ENCODE measurements around the gene PRKAA1.
"Not testable (repeated sequence)": the region's sequence is repeated elsewhere in the genome, so short reads cannot be mapped to it uniquely, and the experiment has no call there.

Gene PRKAA1

DNA sequence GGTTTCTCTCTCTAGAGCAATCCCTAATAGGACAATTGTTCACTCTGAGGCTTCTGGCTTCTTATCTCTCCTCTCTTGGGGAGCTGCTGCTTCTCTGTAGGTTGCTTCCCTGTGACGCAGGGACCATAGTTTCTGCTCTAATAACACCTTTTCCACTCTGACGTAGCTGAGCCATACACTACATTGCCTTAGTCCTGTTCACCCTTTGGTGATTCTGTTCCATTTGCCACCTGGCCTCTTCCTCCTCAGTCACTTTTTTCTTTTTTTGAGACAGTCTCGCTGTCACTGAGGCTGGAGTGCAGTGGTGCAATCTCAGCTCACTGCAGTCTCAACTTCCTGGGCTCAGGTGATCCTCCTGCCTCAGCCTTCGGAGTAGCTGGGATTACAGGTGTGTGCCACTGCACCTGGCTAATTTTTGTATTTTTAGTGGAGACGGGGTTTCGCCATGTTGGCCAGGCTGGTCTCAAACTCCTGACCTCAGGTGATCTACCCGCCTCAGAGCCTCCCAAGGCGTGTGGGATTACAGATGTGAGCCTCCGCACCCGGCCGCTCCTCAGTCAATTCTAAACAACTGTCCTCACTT, 27.4 kb upstream of the PRKAA1 start:
- DNase-seq = not testable (repeated sequence)

DNA sequence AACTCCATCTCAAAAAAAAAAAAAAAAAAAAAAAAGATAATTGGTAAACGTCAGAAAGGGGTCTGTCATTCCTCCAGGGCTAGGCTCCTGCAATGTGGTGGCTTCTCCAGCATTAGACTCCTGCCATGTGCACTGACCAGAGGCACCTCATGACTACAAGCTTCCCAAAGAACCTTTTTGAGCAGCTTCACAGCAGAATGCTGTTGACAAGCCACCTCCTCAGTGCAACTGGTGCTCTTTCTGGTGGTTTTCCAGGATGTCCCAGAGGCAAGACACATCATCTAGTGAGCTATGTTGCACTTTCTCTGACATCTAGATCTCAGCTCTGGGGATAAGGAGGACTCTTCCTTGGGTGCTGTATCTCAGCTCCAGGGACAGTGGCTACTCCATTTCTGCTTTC, 25.3 kb upstream of the PRKAA1 start:
- DNase-seq = no peak

DNA sequence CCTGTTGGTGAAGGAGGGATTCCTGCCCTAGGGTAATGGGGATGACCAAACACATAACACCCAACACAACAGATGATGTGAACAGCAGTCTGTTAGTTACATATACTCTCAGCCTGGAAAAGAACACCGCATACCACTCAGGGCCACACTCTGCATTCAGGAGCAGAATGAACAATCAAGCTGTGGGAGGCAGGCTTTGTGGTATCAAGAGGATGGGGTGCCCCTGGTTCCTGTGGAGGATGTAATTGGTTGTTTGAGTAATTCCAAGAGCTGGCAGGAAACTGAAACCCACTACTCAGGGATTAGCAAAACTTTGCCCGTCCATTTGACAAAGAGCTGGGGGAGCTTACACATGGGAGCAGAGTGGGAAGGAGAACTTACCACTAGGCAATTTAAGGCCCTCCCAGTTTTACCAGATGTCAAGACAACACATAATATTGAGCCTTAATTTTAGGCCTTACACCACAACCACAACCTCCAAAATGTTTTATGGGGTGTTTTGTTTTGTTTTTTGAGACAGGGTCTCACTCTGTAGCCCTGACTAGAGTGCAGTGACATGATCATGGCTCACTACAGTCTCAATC, 15.6 kb upstream of the PRKAA1 start:
- DNase-seq = no peak

DNA sequence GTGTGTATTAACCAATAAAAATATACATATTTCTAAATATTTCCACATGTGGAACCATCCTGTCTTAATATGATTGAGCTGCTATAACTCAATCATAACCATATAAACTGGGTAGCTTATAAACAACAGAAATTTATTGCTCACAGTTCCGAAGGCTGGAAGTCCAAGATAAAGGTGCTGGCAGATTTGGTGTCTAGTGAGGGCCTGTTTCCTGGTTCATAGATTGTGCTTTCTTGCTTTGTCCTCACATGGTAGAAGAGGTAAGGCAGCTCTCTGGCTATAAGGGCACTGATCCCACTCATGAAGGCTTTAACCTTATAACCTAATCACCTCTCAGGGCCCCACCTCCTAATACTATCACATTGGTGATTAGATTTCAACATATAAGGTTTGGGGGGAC, 14.0 kb upstream of the PRKAA1 start:
- no peak for DNase-seq

DNA sequence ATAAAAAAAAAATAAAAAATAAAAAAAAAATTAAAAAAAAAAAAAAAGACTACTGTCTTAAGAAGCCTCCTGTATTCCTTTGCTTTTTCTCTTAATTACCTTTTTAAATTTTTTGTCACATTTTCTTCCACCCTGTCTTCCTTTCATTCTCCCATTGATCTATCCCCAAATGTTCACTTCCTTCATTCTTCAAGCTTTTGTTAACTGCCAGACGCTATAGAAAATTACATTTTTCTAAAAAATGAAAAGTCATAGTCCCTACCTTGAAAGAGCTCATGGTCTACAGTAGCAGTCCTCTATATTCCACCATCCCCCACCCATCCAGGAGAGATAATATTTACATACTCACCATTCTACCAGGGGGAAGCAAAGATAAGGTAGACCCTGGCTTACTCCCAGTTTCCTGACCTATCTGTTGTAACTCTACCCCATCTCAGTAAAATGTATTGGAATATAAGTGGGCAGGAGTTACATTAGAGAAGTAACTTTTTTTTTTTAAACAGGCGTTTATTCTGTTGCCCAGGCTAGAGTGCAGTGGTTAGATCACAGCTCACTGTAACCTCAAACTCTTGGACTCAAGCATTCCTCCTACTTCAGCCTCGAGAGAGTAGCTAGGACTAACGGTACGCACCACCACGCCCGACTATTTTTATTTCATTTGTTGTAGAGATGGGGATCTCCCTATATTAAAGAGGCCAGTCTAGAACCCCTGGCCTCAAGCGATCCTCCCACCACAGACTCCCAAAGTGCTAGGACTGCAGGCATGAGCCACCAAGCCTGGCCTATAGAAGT, 3.8 kb upstream of the PRKAA1 start:
- no peak for DNase-seq

DNA sequence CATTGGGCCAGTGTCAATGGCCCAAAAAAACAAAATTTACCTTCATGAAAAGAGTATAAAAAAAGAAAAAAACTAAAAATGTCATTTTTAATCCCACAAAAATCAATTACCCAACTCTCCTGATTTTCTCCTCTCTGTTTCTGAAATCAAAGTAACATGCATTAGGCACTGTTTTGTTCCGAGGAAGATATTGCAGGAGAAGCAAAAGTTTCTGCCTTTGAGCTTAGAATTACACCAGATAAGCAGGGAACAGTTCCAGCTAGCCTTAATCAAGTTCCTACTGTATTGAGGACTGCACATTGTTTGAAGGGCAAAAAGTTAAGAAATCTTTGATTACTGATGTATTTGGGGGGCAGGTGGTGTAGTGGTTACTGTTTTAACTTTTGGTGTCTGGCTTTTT, 1.1 kb upstream of the PRKAA1 start:
- DNase-seq = no peak

DNA sequence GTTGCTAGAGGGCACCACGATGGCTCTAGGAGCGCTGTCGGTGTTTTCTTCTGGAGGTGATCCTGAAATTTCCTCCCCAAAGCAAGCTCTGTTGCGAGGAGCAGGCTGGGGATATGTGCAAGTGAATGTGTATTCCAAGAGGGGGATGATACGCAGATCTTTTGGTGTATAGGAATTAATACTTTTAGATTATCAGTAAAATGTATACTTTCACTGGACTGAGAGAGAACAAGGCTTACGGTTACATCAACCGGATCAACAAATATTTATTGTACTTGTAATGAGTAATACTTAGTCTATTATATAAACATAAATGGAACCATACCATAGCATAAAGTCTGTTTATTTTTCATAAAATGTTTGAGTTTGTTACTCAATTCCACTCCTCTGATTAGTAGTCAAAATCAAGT, 632 bp upstream of the PRKAA1 start:
- no peak for DNase-seq

DNA sequence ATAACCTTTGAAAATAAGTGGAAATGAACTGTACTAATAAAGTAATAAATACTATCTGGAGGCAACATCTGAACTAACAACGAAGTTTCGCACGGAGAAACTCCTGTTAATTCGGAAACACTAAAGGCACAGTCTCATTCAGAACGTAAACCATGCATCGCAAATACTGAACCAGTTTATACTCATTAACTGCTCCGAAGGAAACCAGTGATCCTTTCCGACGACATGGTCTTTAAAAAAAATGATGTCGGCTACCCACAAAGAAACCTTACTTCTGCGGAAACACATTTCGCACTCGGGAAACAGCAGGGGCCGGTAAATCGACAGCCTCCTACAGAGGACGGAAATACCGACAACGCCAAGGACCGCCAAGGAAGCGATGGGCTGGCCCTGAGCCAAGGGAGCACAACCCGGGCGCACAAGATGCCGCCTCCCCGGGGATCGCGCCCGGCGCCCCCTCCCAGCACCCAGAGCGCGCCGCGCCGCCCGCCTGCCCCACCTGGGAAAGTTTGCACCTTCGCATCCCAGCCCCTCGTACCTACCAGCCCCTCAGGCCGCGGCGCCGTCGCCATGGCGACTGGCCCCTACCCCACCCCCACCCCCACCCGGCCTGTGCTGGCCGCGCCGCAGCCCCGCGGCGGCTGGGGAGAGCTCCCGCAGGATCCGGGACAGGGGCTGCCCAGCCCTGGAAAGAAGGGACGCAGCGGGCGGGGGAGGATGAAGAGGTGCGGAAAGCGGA, 732 bp downstream of the PRKAA1 start:
- DNase-seq = peak; percentile 69

DNA sequence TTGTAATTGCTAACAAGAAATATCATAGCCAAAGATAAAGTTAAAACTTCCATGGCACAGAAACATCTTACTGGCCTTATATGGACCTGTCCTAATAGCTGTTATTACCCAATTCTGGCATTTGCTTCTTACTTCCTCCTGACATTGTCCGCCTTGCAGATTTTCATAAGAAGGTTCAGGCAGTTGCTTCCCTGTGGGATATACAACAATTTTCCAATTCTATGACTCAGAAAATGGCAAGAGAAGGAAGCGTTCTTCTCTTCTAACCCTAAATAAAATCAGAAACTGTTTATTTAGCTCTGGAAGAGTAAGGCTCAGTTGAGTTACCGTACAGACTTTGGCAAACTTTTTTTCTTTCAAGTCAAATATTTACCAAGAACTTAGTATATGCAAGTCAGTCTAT, 1.7 kb downstream of the PRKAA1 start:
- DNase-seq = no peak

DNA sequence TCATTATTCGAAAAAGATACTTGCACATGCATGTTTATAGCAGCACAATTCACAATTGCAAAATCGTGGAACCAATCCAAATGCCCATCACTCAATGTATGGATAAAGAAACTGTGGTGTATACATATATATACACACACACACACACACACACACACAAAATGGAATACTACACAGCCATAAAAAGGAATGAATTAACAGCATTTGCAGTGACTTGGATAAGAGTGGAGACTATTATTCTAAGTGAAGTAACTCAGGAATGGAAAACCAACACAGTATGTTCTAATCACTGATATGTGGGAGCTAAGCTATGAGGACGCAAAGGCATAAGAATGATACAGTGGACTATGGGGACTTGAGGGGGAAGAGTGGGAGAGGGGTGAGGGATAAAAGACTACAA, 3.3 kb downstream of the PRKAA1 start:
- not testable (repeated sequence) for DNase-seq

DNA sequence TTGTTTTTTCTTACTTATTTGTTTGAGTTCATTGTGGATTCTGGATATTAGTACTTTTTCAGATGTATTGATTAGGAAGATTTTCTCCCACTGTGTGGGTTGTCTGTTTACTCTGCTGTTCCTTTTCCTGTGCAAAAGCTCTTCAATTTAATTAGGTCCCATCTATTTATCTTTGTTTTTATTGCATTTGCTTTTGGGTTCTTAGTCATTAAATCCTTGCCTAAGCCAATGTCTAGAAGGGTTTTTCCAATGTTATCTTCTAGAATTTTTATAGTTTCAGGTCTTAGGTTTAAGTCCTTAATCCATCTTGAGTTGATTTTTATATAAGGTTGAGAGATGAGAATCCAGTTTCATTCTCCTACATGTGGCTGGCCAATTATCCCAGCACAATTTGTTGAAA, 3.8 kb downstream of the PRKAA1 start:
- not testable (repeated sequence) for DNase-seq

DNA sequence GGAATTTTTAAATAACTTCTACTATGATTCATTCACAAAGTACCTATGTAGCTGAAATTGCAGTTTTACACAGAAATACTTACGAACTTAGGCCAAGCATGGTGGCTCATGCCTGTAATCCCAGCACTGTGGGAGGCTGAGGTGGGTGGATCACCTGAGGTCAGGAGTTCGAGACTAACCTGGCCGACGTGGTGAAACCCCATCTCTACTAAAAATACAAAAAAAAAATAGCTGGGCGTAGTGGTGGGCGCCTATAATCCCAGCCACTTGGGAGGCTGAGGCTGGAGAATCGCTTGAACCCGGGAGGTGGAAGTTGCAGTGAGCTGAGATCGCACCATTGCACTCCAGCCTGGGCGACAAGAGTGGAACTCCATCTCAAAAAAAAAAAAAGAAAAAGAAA, 5.5 kb downstream of the PRKAA1 start:
- DNase-seq = not testable (repeated sequence)

DNA sequence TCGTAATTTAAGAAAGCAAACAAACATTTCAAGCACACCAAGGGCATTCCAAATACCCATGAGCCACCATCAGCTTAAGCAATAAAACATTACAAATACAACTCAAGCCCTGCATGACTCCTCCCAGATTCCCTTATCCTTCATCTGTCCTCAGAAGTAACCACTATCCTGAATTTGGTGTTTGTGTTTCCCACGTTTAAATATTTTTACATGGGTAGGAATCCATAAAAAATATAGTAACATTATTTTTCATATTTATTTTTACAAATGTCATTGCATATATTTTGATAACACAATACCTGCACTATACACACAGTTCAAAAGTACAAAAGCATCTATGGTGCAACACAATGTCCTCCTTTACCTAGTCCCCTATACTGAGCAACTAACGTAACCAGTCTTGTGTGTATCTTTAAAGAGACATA, 6.4 kb downstream of the PRKAA1 start:
- DNase-seq = no peak

DNA sequence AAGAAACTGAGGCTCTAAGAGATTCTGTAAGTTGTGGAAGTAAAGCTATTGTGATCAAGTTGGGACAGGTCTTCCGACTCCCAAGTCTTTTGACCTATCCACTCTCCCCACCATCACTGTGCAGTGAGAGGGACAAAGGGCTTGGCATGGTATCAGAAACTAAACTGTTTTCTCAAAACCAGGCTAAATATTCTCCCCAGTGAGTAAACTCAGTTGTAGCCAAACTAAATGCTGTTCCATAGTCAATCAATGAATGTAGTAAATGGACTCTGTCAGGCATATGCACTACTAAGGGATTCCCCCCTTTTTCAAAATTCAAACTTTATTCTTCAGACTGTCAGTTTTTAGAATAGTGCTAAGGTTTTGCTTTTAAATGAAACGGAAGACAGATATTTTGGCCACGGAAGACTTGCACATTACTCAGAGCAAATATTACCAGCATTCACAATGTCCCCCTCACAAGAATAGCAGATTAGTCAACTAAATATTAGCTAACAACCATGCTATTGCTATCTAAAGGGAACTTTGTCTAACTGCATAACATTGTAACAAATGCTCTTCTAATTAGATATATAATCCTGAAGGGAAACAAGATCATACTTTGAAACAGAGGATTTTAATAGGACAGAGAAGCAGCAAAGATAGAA, 7.1 kb downstream of the PRKAA1 start:
- no peak for DNase-seq

DNA sequence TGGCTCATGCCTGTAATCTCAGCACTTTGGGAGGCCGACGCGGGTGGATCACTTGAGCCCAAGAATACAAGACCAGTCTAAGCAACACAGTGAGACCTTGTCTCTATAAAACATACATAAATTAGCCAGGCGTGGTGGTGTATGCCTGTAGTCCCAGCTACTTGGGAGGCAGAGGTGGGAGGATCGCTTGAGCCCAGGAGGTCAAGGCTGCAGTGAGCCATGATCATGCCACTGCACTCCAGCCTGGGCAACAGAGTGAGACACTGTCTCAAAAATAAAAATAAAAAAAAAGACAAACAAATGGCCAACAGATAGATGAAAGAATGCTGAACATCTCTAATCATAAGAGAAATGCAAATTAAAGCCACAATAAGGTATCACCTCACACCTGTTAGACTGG, 9.2 kb downstream of the PRKAA1 start:
- not testable (repeated sequence) for DNase-seq

DNA sequence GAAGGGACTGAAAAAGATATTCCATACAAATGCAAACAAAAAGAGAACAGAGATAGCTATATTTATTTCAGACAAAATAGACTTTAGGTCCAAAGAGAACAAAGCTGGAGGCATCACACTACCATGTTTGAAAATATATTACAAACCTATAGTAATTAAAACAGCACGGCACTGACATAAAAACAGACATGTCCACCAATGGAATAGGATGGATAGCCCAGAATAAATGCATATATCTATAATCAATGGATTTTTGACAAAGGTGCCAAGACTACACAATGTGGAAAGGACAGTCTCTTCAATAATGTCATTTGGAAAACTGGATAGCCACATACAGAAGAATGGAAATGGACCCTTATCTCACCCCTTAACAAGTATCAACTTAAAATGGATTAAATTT, 10.2 kb downstream of the PRKAA1 start:
- DNase-seq = no peak

DNA sequence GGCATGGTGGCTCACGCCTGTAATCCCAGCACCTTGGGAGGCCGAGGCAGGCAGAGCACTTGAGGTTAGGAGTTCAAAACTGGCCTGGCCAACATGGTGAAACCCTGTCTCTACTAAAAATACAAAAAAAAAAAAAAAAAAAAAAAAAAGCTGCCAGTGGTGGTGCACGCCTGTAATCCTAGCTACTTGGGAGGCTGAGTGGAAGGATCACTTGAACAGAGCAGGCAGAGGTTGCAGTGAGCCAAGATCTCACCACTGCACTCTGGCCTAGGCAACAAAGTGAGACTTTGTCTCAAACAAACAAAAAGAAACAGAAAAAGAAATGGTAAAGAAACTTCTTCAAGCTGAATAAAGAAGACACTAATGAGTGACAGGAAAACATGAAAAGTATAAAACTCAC, 11.5 kb downstream of the PRKAA1 start:
- not testable (repeated sequence) for DNase-seq

DNA sequence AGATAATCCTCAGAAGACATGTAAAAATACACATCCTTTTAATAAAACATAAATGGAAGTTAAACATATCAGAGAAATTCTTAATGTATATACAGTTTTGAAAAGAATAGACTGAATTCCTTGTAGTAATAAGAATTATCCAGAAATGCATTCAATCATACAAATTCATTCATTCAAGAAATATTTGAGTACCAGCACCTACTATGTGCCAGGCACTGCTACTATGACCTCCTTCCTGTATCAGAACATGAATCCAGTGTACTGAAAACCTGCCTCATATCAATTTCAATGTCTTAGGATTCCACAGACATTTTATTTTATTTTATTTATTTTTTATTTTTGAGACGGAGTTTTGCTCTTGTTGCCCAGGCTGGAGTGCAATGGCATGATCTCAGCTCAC, 13.3 kb downstream of the PRKAA1 start:
- no peak for DNase-seq

DNA sequence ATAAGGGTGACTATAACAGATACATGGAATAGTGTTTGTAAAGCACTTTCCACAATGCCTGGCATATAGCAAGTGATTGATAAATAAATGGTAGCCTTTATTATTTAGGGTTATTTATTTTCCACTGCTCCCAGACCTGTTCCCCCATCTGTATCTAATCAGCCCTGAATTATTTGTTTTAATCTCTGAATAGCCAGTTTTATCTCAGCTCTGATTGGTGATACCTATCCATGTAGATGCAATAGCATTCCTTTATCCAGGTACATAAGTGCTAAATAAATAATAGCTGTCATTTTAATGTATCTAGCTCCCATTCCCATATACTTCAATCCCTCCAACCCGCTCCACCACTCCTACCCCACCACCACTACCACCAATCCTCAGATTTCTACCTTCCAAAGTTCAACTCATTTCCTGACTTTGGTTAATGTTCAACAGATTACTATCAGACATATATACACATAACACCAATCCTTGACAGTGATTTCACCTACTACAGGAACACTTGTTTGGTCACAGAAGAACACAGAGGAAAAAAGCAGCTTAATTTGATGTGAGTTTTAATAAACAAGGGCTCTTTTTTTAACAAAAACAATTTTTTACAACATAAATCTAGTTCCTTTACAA, 14.0 kb downstream of the PRKAA1 start:
- no peak for DNase-seq

DNA sequence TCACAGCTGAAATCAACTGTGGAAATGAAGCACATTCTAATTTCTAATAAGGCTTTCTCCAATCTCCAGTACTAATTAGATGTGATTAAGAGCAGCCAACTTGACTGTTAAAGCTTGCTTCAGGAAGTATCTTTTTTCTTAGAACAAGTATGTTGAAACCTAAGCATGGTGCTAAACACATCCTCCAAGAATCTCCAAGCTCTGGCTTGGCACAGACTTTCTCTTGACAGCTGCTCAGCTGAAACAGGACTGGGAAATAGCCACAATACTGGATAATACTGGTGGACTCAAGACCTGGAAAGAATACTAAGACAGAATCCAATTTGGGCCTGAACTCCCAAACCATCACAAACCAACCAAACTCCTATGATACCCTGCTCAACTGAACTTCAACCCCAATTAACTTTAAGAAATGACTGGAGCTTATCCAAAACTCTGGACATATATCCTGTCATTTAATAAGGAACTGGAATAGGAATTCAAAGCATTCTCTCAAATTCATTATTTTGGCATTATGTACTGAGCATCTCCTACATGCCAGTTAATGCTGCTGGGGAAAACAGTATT, 16.2 kb downstream of the PRKAA1 start:
- no peak for DNase-seq

DNA sequence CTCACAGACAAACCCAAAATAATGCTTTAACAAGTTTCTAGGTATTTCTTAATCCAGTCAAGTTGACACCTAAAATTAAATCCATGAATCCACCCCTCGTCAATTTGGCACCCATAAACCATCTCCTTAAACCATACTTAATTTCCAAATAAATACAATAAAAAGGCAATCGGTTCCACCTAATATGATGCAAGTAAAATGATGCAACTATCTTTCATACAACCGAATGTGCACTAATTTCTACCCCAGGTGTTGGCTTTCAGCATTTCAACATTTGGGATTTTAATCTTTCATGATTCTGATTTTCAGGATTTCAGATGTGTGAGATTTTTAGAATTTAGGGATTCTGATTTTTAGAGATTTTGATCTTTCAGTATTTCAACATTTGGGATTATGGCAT, 17.3 kb downstream of the PRKAA1 start:
- no peak for DNase-seq

DNA sequence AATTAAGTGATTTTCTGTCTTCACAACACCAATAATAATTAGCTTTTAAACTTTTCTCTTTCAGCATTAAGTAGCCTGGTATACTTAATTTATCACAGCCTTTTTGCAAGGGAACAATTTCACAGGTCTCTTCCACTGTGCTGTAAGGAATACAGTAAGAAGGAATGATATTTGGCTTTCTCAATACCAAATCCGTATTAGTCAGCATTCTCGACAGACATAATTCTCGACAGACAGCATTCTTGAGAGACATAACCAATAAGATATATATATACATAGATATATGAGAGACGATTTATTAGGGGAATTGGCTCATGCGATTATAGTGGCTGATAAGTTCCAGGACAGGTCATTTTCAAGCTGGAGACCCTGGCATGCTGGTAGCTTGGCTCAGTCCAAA, 18.0 kb downstream of the PRKAA1 start:
- DNase-seq = no peak

Measured in COR-L47 (cell line).